Cardiac fibroblast (primary cell): ENCODE data around the gene FKRP.
"Not testable (repeated sequence)": the region's sequence is repeated elsewhere in the genome, so short reads cannot be mapped to it uniquely, and the experiment has no call there.

ENCODE experiments used
- DNase-seq, 2 donors: peaks; one replicate each; pipeline versions ENCODE4 v3.0.0 to v3.0.0-alpha.2; 2010; ENCODE audit warnings: low read depth in 2 of 2
- H3K4me3 ChIP-seq, 2 donors: replicated peaks in 1 of 2; 1 replicate in 1 of 2; 2 replicates in 1 of 2; pipeline ENCODE4 v1.5.1; 2011; ENCODE audit warnings: low read depth in 2 of 2, low read length in 2 of 2, mild to moderate bottlenecking in 2 of 2, moderate library complexity in 1 of 2
- TF ChIP-seq, protein P1 (sequence below): IDR thresholded peaks from one replicate; pipeline ENCODE4 v1.5.1; 2011; ENCODE audit warnings: low read depth, mild to moderate bottlenecking, low read length, inconsistent platforms

FKRP gene

DNA sequence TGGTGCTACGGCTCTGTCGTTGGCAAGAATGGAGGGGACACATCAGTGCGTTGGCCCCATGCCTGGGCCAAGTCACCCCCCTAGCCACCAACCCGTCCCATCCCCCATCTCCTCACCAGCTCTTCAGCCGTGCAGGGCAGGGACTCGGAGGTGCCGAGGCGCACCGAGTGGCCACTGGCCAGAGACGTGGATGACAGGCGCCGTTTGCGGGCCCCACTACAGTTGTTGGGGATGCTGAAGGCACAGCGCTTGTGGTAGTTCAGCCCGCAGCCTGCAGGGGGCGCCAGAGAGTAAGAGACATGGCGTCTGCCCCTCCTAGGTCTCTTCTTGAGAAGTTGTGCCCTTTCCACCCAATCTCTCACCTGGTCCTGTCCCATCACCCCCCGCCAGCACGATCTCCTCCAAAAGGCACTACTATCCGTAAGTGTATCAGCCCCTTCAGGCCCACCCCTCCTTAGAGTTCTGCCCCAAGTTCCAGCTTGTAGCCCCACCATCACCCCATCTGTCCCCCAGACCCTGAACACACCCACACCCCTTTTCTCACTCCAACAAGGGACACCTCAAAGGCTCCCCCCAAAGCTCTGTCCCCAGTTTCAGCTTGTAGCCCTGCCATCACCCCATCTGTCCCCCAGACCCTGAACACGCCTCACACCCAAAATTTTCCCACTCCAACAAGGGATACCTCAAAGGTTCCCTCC is 41.3 kb upstream of the FKRP start:
- no peak overlapping the region for H3K4me3 ChIP-seq
- DNase-seq, result peak; percentile 55 to 59
- TF ChIP-seq, protein P1, sequence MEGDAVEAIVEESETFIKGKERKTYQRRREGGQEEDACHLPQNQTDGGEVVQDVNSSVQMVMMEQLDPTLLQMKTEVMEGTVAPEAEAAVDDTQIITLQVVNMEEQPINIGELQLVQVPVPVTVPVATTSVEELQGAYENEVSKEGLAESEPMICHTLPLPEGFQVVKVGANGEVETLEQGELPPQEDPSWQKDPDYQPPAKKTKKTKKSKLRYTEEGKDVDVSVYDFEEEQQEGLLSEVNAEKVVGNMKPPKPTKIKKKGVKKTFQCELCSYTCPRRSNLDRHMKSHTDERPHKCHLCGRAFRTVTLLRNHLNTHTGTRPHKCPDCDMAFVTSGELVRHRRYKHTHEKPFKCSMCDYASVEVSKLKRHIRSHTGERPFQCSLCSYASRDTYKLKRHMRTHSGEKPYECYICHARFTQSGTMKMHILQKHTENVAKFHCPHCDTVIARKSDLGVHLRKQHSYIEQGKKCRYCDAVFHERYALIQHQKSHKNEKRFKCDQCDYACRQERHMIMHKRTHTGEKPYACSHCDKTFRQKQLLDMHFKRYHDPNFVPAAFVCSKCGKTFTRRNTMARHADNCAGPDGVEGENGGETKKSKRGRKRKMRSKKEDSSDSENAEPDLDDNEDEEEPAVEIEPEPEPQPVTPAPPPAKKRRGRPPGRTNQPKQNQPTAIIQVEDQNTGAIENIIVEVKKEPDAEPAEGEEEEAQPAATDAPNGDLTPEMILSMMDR, result peak; percentile 94

DNA sequence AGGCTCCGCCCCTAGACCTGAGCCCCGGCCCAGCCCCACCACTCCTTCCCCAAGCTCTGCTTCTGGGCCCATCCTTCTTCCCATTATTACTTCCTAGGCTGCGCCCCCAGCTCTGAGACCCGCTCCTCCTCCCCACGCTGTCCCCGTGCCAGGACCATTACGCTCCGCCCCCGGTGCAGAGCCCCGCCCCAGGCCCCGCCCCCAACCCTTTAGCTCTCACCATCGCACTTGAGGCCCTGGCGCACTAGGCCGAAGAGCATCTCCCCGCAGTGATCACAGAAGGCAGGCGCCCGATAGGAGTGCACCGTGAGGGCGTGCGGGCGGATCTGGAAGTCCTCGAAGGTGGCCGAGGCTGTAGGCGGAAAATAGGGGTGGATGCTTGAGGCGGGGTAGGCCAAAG is 35.2 kb upstream of the FKRP start:
- TF ChIP-seq, protein P1, result no peak
- H3K4me3 ChIP-seq, result no peak overlapping the region
- no peak for DNase-seq

DNA sequence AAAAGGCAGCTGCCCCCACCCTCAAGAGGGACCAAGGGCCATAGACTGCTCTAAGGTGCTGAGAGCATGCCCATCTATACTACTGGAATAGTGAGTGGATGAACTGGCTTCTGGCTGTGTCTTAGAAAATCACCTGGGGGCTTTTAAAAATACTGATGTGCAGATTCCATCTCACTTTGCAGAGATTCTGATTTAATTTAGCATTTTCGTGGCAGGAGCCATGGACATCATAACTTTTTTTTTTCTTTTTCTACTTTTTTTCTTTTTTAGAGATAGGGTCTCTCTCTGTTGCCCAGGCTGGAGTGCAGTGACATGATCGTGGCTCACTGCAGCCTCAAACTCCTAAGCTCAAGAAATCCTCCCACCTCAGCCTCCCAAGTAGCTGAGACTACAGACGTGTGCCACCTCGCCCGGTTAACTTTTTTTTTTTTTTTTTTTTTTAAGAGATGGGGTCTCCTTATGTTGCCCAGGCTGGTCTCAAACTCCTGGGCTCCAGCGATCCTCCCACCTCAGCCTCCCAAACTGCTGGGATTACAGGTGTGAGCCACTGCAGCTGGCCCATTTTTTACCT is 33.0 kb upstream of the FKRP start:
- DNase-seq, H3K4me3 ChIP-seq: not testable (repeated sequence)

DNA sequence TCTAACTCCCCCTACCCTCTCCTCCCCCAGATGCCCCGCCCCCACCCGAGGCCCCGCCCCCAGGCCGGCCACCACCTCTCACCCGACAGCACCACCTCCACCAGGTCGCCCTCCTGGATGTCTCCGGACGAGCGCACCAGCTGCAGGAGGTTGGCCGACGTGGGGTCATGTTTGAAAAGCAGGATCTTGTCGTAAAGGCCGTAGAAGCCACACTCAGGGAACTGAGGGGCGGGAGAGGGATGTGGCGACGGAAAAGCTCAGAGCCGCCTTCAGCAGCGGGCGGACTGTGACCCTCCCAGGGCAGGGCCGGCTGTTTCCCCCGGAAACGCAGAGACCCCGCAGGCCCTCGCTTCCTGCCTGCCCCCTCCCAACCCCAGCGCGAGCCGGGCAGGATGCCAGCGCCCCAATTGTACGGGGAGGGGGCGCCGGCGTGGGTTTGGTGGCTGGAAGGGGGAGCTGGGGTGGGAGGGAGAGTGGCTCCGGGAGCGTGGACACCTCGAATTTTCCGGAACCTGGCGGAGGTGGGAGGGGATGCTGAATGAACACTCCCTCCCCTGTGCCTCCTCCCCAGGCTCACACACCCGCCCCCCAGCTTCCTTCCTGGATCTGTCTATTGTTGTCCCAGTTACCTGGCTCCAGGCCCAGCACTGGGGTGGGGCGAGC is 31.9 kb upstream of the FKRP start:
- TF ChIP-seq, protein P1, result no peak
- H3K4me3 ChIP-seq, result peak overlapping the region; percentile 69 to 75
- DNase-seq, result peak; percentile 82 to 91

DNA sequence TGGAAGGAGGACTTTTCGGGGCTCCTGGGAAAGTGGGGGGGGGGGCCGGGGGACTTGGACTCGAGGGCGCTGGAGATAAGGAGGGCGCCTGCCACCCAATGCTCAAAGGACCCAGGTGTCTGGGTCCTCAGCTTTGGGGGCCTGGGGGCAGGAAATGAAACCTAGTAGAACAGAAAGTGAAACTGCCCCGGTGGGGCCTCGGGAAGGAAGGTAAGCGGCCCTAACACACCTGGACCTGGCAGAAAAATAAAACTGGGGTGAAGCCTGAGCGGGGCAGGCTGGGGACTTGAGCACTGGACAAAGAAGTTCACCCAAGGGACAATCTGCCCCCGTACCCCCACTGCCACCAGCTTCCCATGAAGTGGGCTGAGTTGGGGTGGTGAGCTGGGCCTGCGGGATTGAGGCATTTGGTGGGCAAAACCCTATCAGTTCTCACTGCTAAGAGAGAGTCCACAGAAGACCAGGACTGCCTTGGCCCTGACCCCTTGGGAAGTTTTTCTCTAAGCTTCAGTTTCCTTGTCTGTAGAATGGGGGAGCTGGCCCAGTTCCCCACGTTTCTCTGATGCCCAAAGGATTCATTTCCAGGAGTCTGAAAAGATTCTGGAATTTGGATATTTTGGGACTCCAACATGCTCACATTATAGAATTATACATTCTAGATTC is 31.3 kb upstream of the FKRP start:
- H3K4me3 ChIP-seq, result peak overlapping the region; percentile 69 to 75
- DNase-seq, result no peak
- TF ChIP-seq, protein P1, result no peak

DNA sequence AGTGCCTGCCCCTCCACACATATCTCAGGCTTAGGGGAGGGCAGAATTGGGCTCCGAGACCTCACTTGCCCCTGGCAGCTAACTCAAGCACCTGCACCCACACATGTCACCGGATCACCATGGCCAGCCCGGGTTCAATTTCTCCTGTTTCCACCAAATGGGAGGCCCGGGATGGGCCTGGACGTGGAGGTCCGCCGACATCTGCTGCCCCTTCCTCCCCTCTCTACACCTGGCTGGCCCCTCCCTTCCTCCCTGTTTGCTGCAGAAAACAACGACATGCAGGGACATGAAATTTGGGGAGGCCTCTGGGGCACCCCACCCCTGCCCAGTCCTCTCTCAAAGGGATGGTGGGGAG is 30.3 kb upstream of the FKRP start:
- TF ChIP-seq, protein P1, result no peak
- no peak for DNase-seq
- peak overlapping the region; percentile 73 to 81 for H3K4me3 ChIP-seq

DNA sequence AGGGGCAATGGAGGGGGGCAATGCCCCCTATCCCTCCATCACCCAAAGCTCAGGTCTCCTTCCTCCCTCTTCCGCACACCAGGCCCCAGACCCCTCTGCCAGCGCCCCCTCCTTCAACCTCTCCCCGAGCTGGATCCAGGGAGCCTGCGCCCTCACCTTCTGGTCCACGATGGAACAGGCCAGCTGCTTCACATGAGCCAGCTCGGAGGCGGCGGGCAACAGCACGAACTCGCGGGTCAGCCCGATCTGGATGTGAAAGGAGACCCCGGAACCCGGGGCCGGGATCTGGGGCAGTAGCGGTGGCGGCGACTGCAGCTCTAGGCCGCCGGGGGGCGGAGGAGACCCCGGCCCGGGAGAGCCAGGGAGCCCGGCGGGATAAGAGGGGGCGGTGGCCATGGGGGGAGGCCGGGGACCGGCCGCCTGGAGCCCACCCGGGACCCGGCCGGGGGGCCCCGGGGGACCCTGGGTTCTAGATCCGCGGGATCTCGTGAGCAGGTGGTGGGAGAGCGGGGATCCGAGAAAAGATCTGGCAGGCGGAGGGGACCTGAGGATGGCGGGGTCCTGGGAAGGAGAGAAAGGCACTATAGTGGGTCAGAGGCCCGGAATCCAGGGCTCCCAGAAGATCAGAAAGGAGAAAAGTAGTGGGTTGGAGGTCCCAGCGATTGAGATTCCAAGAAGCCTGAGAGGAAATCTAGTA is 29.7 kb upstream of the FKRP start:
- peak overlapping the region; percentile 73 to 81 for H3K4me3 ChIP-seq
- no peak for DNase-seq
- TF ChIP-seq, protein P1, result no peak
